ENCODE measurements around the gene NDUFA8.

GRCh38 chr9:122112238-122112637 lies 47.3 kb downstream of the NDUFA8 start:
- TF ChIP-seq CTCF (IDR thresholded peaks at IDR 0.05) (no peak), ZFX (IDR thresholded peaks at IDR 0.05; ENCODE audit: borderline replicate concordance) (no peak)

All from 22Rv1 (cell line).